Measurements from ENCODE around the gene DOP1B. TPM values are rescaled to one million over a fixed set of nuclear protein-coding genes. Genes with fewer than 3 reads are reported as not detected.

DOP1B gene, protein sequence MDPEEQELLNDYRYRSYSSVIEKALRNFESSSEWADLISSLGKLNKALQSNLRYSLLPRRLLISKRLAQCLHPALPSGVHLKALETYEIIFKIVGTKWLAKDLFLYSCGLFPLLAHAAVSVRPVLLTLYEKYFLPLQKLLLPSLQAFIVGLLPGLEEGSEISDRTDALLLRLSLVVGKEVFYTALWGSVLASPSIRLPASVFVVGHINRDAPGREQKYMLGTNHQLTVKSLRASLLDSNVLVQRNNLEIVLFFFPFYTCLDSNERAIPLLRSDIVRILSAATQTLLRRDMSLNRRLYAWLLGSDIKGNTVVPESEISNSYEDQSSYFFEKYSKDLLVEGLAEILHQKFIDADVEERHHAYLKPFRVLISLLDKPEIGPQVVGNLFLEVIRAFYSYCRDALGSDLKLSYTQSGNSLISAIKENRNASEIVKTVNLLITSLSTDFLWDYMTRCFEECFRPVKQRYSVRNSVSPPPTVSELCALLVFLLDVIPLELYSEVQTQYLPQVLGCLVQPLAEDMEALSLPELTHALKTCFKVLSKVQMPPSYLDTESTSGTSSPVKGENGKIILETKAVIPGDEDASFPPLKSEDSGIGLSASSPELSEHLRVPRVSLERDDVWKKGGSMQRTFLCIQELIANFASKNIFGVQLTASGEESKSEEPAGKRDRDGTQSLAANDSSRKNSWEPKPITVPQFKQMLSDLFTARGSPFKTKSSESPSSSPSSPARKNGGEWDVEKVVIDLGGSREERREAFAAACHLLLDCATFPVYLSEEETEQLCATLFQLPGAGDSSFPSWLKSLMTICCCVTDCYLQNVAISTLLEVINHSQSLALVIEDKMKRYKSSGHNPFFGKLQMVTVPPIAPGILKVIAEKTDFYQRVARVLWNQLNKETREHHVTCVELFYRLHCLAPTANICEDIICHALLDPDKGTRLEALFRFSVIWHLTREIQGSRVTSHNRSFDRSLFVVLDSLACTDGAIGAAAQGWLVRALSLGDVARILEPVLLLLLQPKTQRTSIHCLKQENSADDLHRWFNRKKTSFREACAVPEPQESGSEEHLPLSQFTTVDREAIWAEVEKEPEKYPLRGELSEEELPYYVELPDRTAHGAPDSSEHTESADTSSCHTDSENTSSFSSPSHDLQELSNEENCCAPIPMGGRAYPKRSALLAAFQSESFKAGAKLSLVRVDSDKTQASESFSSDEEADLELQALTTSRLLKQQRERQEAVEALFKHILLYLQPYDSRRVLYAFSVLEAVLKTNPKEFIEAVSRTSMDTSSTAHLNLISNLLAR (N-terminal part only)
- 10.6 and 11.5 TPM in 2 replicates for total RNA-seq

- H3K9me3 Mint-ChIP-seq, result no peaks in the 10 kb centered on the region
- peak within 1 kb of the TSS; percentile 86 for H3K4me3 Mint-ChIP-seq
- peak; percentile 26 for DNase-seq (ENCODE audit: low spot score)
- intact Hi-C loops (cut with micrococcal nuclease), result loop anchor here (1.0 to 5.0 kb wide), 12 partner anchors 16 to 1210 kb away; partner anchors contain the start of genes CBR3, CHAF1B, DYRK1A and MORC3
- peak within 1 kb of the TSS; percentile 9 for H3K27ac Mint-ChIP-seq
- peaks cover 10% of the 10 kb centered on the region for H3K4me1 Mint-ChIP-seq (ENCODE audit: low read depth)
- H3K27me3 Mint-ChIP-seq (ENCODE audit: insufficient read depth), result peaks cover 9% of the 10 kb centered on the region
- peaks cover 8% of the 10 kb centered on the region for H3K36me3 Mint-ChIP-seq (ENCODE audit: low read depth)
These were observed at the start of gene DOP1B for GRCh38 chr21:36156815-36157670. TSS of gene DOP1B (plus strand) at chr21:36156824. CDS start at chr21:36164734, 7,910 bp downstream.

DNA sequence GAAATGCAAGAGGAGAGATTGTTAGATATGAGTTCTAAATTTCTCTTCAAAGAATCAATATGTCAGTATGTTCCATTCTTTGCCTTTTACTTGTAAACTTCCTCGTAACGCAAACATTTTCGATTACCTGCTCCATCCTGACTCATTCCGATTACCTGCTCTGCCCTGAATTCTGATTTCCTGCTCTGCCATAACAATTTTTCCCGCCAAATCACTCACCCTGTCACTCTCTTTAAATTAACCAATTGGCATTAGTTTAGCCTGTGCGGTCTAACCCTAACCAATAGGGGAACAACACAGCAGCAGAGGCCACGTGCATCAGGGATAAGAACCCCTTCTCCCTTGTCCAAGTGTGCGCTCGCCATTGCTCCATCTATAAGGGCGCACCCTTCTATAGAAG, 46.8 kb upstream of the DOP1B start:
- intact Hi-C loops (cut with micrococcal nuclease), result loop anchor here (5.0 to 10.0 kb wide), 3 partner anchors 178 to 1415 kb away; no protein-coding TSS in a partner anchor

GRCh38 chr21:36111238-36111637, 45.4 kb upstream of the DOP1B start:
- DNase-seq (ENCODE audit: low spot score), result no peak
- intact Hi-C loops (cut with micrococcal nuclease), result loop anchor here (5.0 to 10.0 kb wide), 3 partner anchors 179 to 1416 kb away; no protein-coding TSS in a partner anchor
- H3K4me3 Mint-ChIP-seq, result no peak overlapping the region
- H3K9me3 Mint-ChIP-seq, result no peaks in the 10 kb centered on the region
- no peak overlapping the region for H3K27ac Mint-ChIP-seq
- H3K27me3 Mint-ChIP-seq (ENCODE audit: insufficient read depth), result peaks cover 18% of the 10 kb centered on the region
- H3K36me3 Mint-ChIP-seq (ENCODE audit: low read depth), result no peaks in the 10 kb centered on the region
- peaks cover 16% of the 10 kb centered on the region for H3K4me1 Mint-ChIP-seq (ENCODE audit: low read depth)

More for the DNA sequence above, 46.8 kb upstream of the DOP1B start:
- no peak for DNase-seq (ENCODE audit: low spot score)
- Mint-ChIP-seq H3K27me3 (ENCODE audit: insufficient read depth) (peaks cover 24% of the 10 kb centered on the region), H3K9me3 (no peaks in the 10 kb centered on the region), H3K4me3 (no peak overlapping the region), H3K4me1 (ENCODE audit: low read depth) (peaks cover 22% of the 10 kb centered on the region), H3K27ac (no peak overlapping the region), H3K36me3 (ENCODE audit: low read depth) (no peaks in the 10 kb centered on the region)

- peak overlapping the region; percentile 84 for H3K4me3 Mint-ChIP-seq
- H3K4me1 Mint-ChIP-seq (ENCODE audit: low read depth), result peaks cover 16% of the 10 kb centered on the region
- intact Hi-C loops (cut with micrococcal nuclease), result loop anchor here (1.0 to 10.0 kb wide), 7 partner anchors 21 to 1474 kb away; partner anchors contain the start of genes CBR3, DOP1B and SETD4
- H3K9me3 Mint-ChIP-seq, result no peaks in the 10 kb centered on the region
- no peaks in the 10 kb centered on the region for H3K36me3 Mint-ChIP-seq (ENCODE audit: low read depth)
- peaks cover 10% of the 10 kb centered on the region for H3K27me3 Mint-ChIP-seq (ENCODE audit: insufficient read depth)
- H3K27ac Mint-ChIP-seq, result peak overlapping the region; percentile 89
- DNase-seq (ENCODE audit: low spot score), result peak; percentile 36
These were observed 42.8 kb upstream of the DOP1B start for GRCh38 chr21:36113647-36114428.

- Mint-ChIP-seq H3K36me3 (ENCODE audit: low read depth) (no peaks in the 10 kb centered on the region), H3K27ac (no peak overlapping the region), H3K9me3 (no peaks in the 10 kb centered on the region), H3K4me1 (ENCODE audit: low read depth) (peaks cover 16% of the 10 kb centered on the region), H3K4me3 (no peak overlapping the region), H3K27me3 (ENCODE audit: insufficient read depth) (peaks cover 10% of the 10 kb centered on the region)
- intact Hi-C loops (cut with micrococcal nuclease), result loop anchor here (10.0 kb wide), 2 partner anchors 270 to 1420 kb away; no protein-coding TSS in a partner anchor
- DNase-seq (ENCODE audit: low spot score), result no peak
These were observed 41.4 kb upstream of the DOP1B start for GRCh38 chr21:36115138-36115730.

GRCh38 chr21:36117286-36117741, 39.3 kb upstream of the DOP1B start:
- H3K4me1 Mint-ChIP-seq (ENCODE audit: low read depth), result peaks cover 15% of the 10 kb centered on the region
- intact Hi-C loops (cut with micrococcal nuclease), result loop anchor here (10.0 kb wide), 2 partner anchors 273 to 1423 kb away; no protein-coding TSS in a partner anchor
- H3K9me3 Mint-ChIP-seq, result no peaks in the 10 kb centered on the region
- H3K4me3 Mint-ChIP-seq, result no peak overlapping the region
- H3K36me3 Mint-ChIP-seq (ENCODE audit: low read depth), result no peaks in the 10 kb centered on the region
- DNase-seq (ENCODE audit: low spot score), result no peak
- peaks cover 13% of the 10 kb centered on the region for H3K27me3 Mint-ChIP-seq (ENCODE audit: insufficient read depth)
- H3K27ac Mint-ChIP-seq, result no peak overlapping the region

DNA sequence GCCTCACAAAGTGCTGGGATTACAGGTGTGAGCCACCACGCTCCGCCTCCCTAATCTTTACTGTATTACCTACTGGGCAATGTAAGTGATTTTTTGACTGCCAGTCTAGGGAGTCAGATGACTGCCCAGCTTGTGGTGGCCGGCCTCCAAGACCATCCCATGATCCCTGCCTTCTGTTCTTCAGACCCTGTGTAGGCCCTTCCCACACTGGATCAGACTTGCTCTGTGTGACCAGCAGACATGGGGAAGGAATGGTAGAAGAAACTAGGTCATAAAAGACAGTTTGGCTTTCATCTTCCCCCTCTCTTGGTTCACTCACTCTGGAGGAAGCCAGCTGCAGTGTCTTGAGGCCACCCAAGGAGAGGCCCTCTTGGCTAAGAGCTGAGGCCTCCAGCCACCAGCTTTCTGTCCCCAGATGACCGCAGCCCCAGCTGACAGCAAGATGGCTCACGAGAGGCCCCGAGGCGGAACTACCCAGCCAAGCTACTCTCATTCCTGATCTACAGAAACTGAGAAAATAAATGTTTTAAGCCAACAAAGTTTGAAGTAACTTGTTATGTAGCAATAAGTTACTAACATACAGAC, 36.2 kb upstream of the DOP1B start:
- peaks cover 14% of the 10 kb centered on the region for H3K27me3 Mint-ChIP-seq (ENCODE audit: insufficient read depth)
- H3K27ac Mint-ChIP-seq, result no peak overlapping the region
- intact Hi-C loops (cut with micrococcal nuclease), result no loop called here
- H3K4me1 Mint-ChIP-seq (ENCODE audit: low read depth), result peaks cover 5% of the 10 kb centered on the region
- H3K36me3 Mint-ChIP-seq (ENCODE audit: low read depth), result no peaks in the 10 kb centered on the region
- H3K9me3 Mint-ChIP-seq, result no peaks in the 10 kb centered on the region
- DNase-seq (ENCODE audit: low spot score), result no peak
- H3K4me3 Mint-ChIP-seq, result no peak overlapping the region

GRCh38 chr21:36122977-36123376, 33.6 kb upstream of the DOP1B start:
- Mint-ChIP-seq H3K27ac (no peak overlapping the region), H3K36me3 (ENCODE audit: low read depth) (no peaks in the 10 kb centered on the region), H3K4me3 (no peak overlapping the region), H3K4me1 (ENCODE audit: low read depth) (peaks cover 10% of the 10 kb centered on the region), H3K27me3 (ENCODE audit: insufficient read depth) (peaks cover 7% of the 10 kb centered on the region), H3K9me3 (no peaks in the 10 kb centered on the region)
- DNase-seq (ENCODE audit: low spot score), result no peak
- intact Hi-C loops (cut with micrococcal nuclease), result no loop called here

- peaks cover 13% of the 10 kb centered on the region for H3K27me3 Mint-ChIP-seq (ENCODE audit: insufficient read depth)
- H3K9me3 Mint-ChIP-seq, result no peaks in the 10 kb centered on the region
- H3K4me1 Mint-ChIP-seq (ENCODE audit: low read depth), result peaks cover 14% of the 10 kb centered on the region
- DNase-seq (ENCODE audit: low spot score), result no peak
- no peaks in the 10 kb centered on the region for H3K36me3 Mint-ChIP-seq (ENCODE audit: low read depth)
- no peak overlapping the region for H3K27ac Mint-ChIP-seq
- H3K4me3 Mint-ChIP-seq, result no peak overlapping the region
- intact Hi-C loops (cut with micrococcal nuclease), result no loop called here
These were observed 32.2 kb upstream of the DOP1B start for GRCh38 chr21:36124395-36124794.

GRCh38 chr21:36125512-36126207, 31.0 kb upstream of the DOP1B start:
- Mint-ChIP-seq H3K4me1 (ENCODE audit: low read depth) (peaks cover 20% of the 10 kb centered on the region), H3K27me3 (ENCODE audit: insufficient read depth) (peaks cover 8% of the 10 kb centered on the region), H3K36me3 (ENCODE audit: low read depth) (no peaks in the 10 kb centered on the region), H3K9me3 (no peaks in the 10 kb centered on the region), H3K4me3 (no peak overlapping the region), H3K27ac (no peak overlapping the region)
- intact Hi-C loops (cut with micrococcal nuclease), result loop anchor here (1.0 kb wide), 1 partner anchor 16 kb away; no protein-coding TSS in a partner anchor
- peak; percentile 19 for DNase-seq (ENCODE audit: low spot score)
